ENCODE data around the gene CHID1.

The CHID1 gene

GRCh38 chr11:933142-933851 lies 22.7 kb upstream of the CHID1 start:
- no peak for DNase-seq (ENCODE audit: low read depth in 2 of 2)

GRCh38 chr11:932435-932834 lies 21.8 kb upstream of the CHID1 start:
- no peak for DNase-seq (ENCODE audit: low read depth in 2 of 2)

- no peak for DNase-seq (ENCODE audit: low read depth in 2 of 2)
Observed at GRCh38 chr11:931385-931784, 20.8 kb upstream of the CHID1 start.

- no peak for DNase-seq (ENCODE audit: low read depth in 2 of 2)
Observed at GRCh38 chr11:929405-929804, 18.8 kb upstream of the CHID1 start.

- no peak for DNase-seq (ENCODE audit: low read depth in 2 of 2)
Observed at GRCh38 chr11:928786-929185, 18.2 kb upstream of the CHID1 start.

GRCh38 chr11:927871-928270 lies 17.3 kb upstream of the CHID1 start:
- no peak for DNase-seq (ENCODE audit: low read depth in 2 of 2)

GRCh38 chr11:926341-926916 lies 15.8 kb upstream of the CHID1 start:
- DNase-seq (ENCODE audit: low read depth in 2 of 2) = no peak

GRCh38 chr11:925496-926301 lies 15.1 kb upstream of the CHID1 start, which contains the start of gene AP2A2:
AP2A2 (plus strand) TSS chr11:925870; CDS start chr11:926022, 152 bp downstream.
- DNase-seq (ENCODE audit: low read depth in 2 of 2) = peak; percentile 84 to 85

- DNase-seq (ENCODE audit: low read depth in 2 of 2) = no peak
Observed at GRCh38 chr11:925158-925495, 14.5 kb upstream of the CHID1 start.

- DNase-seq (ENCODE audit: low read depth in 2 of 2) = no peak
Observed at GRCh38 chr11:924406-925157, 14.0 kb upstream of the CHID1 start.

GRCh38 chr11:923691-924405 lies 13.2 kb upstream of the CHID1 start:
- no peak for DNase-seq (ENCODE audit: low read depth in 2 of 2)

- DNase-seq (ENCODE audit: low read depth in 2 of 2) = no peak
Observed at GRCh38 chr11:921921-922678, 11.5 kb upstream of the CHID1 start.

- no peak for DNase-seq (ENCODE audit: low read depth in 2 of 2)
Observed at GRCh38 chr11:917426-917825, 6.8 kb upstream of the CHID1 start.

GRCh38 chr11:914747-915501 lies 4.3 kb upstream of the CHID1 start:
- no peak for DNase-seq (ENCODE audit: low read depth in 2 of 2)

GRCh38 chr11:914204-914603 lies 3.6 kb upstream of the CHID1 start:
- DNase-seq (ENCODE audit: low read depth in 2 of 2) = no peak

GRCh38 chr11:913043-913442 lies 2.4 kb upstream of the CHID1 start:
- no peak for DNase-seq (ENCODE audit: low read depth in 2 of 2)

- no peak for DNase-seq (ENCODE audit: low read depth in 2 of 2)
Observed at GRCh38 chr11:912266-912665, 1.7 kb upstream of the CHID1 start.

- no peak for DNase-seq (ENCODE audit: low read depth in 2 of 2)
Observed at GRCh38 chr11:911890-912219, 1.2 kb upstream of the CHID1 start.

- DNase-seq (ENCODE audit: low read depth in 2 of 2) = peak in 1 of 2 donors; percentile 16
Observed at GRCh38 chr11:911031-911889, 650 bp upstream of the CHID1 start.
